A673 (cell line): ENCODE data around the gene RMRP.

Experiments
- EZH2 ChIP-seq: fragments of 200-600 bp; sonication (generic); IDR thresholded peaks from 2 replicates; pipeline ENCODE4 v1.6.1; 2017; ENCODE audit warnings: borderline replicate concordance, low read depth, mild to moderate bottlenecking, mixed read lengths, antibody characterized with exemption, low read length; ENCODE audit not compliant: poor library complexity, severe bottlenecking
- TF ChIP-seq, protein P1 (sequence below): fragments of 300-800, 200-600 bp; sonication (generic); conservative IDR thresholded peaks from 2 replicates; pipeline ENCODE4 v1.5.1; 2017; ENCODE audit warnings: low read depth, mild to moderate bottlenecking, antibody characterized with exemption, low read length, moderate library complexity, mixed read lengths

DNA sequence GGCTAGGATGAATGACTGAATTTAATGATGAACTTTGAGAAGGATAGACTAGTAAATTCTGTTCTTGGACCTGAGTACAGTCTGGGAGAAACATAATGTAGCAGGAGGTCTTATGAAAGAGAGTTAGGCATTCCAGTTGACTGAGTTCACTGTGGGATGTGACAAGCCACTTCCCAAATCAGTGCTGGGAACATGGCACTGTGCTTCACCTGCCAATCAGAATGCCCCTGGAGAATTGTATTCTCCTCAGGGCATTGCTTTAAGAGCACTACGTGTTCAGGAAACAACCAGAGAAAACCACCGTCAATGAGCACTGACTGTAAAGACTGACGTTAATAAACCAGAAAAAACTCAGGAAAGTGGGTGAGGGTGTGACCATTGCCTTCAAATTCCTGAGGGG, 1.5 kb upstream of the RMRP start:
- TF ChIP-seq, protein P1, sequence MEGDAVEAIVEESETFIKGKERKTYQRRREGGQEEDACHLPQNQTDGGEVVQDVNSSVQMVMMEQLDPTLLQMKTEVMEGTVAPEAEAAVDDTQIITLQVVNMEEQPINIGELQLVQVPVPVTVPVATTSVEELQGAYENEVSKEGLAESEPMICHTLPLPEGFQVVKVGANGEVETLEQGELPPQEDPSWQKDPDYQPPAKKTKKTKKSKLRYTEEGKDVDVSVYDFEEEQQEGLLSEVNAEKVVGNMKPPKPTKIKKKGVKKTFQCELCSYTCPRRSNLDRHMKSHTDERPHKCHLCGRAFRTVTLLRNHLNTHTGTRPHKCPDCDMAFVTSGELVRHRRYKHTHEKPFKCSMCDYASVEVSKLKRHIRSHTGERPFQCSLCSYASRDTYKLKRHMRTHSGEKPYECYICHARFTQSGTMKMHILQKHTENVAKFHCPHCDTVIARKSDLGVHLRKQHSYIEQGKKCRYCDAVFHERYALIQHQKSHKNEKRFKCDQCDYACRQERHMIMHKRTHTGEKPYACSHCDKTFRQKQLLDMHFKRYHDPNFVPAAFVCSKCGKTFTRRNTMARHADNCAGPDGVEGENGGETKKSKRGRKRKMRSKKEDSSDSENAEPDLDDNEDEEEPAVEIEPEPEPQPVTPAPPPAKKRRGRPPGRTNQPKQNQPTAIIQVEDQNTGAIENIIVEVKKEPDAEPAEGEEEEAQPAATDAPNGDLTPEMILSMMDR: no peak
- no peak for TF ChIP-seq EZH2
